HCT116 (cell line): ENCODE results near the gene GMPR2. TPM values are rescaled to one million over a fixed set of nuclear protein-coding genes. Genes with fewer than 3 reads are reported as not detected.

ENCODE experiments used
- ATAC-seq: fragments of 200-7000 bp; cut with Tn5 transposase; 2 replicates; pipeline ENCODE4 v1.9.1; 2020; ENCODE audit warnings: mild to moderate bottlenecking, moderate library complexity
- BruUV-seq: library from RNA; stranded (reverse); fragments of 400-500 nt; replicated peaks from 2 replicates; lab custom pipeline; 2021; lab: Mats Ljungman, UMichigan
- CTCF ChIA-PET: fragments of 300-600 bp; sonication (Branson Sonifier 250); formaldehyde crosslinking; loops from one replicate; lab custom pipeline; 2021; ENCODE audit warnings: antibody characterized with exemption; lab: Charles Lee
- POLR2A ChIA-PET: fragments of 300-600, 350-600 bp; sonication (Branson Sonifier 250); formaldehyde crosslinking; loops from one replicate; lab custom pipeline; 2021; ENCODE audit warnings: antibody characterized with exemption; lab: Charles Lee
- RAD21 ChIA-PET, 2 experiments: fragments of 300-600 bp; sonication (Branson Sonifier 250); formaldehyde crosslinking; loops; one replicate each; lab custom pipeline; 2023; ENCODE audit warnings: low total read pairs in 2 of 2; ENCODE audit not compliant: uncharacterized antibody in 2 of 2, unreplicated experiment in 2 of 2, low non-redundant PET in 1 of 2; lab: Charles Lee
- DNase-seq: peaks from one replicate; pipeline ENCODE4 v3.0.0-alpha.2; 2010; ENCODE audit warnings: low read depth, low spot score
- H2AFZ ChIP-seq: fragments of 200-600 bp; shearing (Covaris generic), sonication (generic); 2 replicates; pipeline ENCODE4 v1.6.1; 2017; ENCODE audit warnings: low read depth, mixed run types, mixed read lengths, antibody characterized with exemption, low read length; ENCODE audit not compliant: poor library complexity, severe bottlenecking
- H3K27ac ChIP-seq: 2 replicates; pipeline ENCODE4 v1.5.1; 2012; ENCODE audit warnings: low read depth, low read length
- H3K27me3 ChIP-seq: fragments of 200-600 bp; sonication (generic); 2 replicates; pipeline ENCODE4 v1.6.1; 2016; ENCODE audit warnings: mixed run types, low read length, mixed read lengths; ENCODE audit not compliant: insufficient read depth
- H3K36me3 ChIP-seq, 2 experiments: fragments of 200-500 bp in 1 of 2; fragments of 200-600 bp in 1 of 2; sonication (Bioruptor generic) in 1 of 2; sonication (generic) in 1 of 2; 2 replicates each; pipeline versions ENCODE4 v1.5.1 to v1.6.1; 2014 to 2016; ENCODE audit warnings: low read length in 2 of 2, inconsistent platforms in 1 of 2, mixed read lengths in 1 of 2, mixed run types in 1 of 2; ENCODE audit not compliant: insufficient read depth in 2 of 2, control insufficient read depth in 1 of 2
- H3K4me1 ChIP-seq, 2 experiments: fragments of 200-600 bp in 1 of 2; sonication (generic) in 1 of 2; 2 replicates each; pipeline versions ENCODE4 v1.5.1 to v1.6.1; 2012 to 2017; ENCODE audit warnings: low read length in 2 of 2, inconsistent platforms in 1 of 2, mild to moderate bottlenecking in 1 of 2, mixed read lengths in 1 of 2, mixed run types in 1 of 2, moderate library complexity in 1 of 2; ENCODE audit not compliant: insufficient read depth in 2 of 2, control insufficient read depth in 1 of 2
- H3K4me2 ChIP-seq: fragments of 200-600 bp; sonication (generic); 2 replicates; pipeline ENCODE4 v1.6.1; 2017; ENCODE audit warnings: mixed run types, low read length, mixed read lengths
- H3K4me3 ChIP-seq, 2 experiments: fragments of 200-600 bp in 1 of 2; sonication (generic) in 1 of 2; replicated peaks in 1 of 2; 2 replicates each; pipeline ENCODE4 v1.5.1; 2011 to 2016; ENCODE audit warnings: low read length in 2 of 2, control low read depth in 1 of 2, low read depth in 1 of 2, mild to moderate bottlenecking in 1 of 2, mixed read lengths in 1 of 2, mixed run types in 1 of 2
- H3K79me2 ChIP-seq: fragments of 200-600 bp; sonication (generic); 2 replicates; pipeline ENCODE4 v1.6.1; 2017; ENCODE audit warnings: mild to moderate bottlenecking, mixed run types, low read length, moderate library complexity, mixed read lengths; ENCODE audit not compliant: insufficient read depth
- H3K9ac ChIP-seq: fragments of 200-600 bp; sonication (generic); 2 replicates; pipeline ENCODE4 v1.6.1; 2016; ENCODE audit warnings: low read length, mixed read lengths
- H3K9me2 ChIP-seq: fragments of 200-600 bp; sonication (generic), shearing (Covaris generic); 2 replicates; pipeline ENCODE4 v1.6.1; 2017; ENCODE audit warnings: mixed run types, mild to moderate bottlenecking, moderate library complexity; ENCODE audit not compliant: insufficient read depth
- H3K9me3 ChIP-seq, 2 experiments: fragments of 200-500 bp in 1 of 2; fragments of 200-600 bp in 1 of 2; sonication (Bioruptor generic) in 1 of 2; sonication (generic) in 1 of 2; 2 replicates each; pipeline ENCODE4 v1.6.1; 2014 to 2017; ENCODE audit warnings: low read length in 2 of 2, mixed read lengths in 2 of 2, inconsistent platforms in 1 of 2, low read depth in 1 of 2, mild to moderate bottlenecking in 1 of 2, mixed run types in 1 of 2, moderate library complexity in 1 of 2; ENCODE audit not compliant: control insufficient read depth in 1 of 2, insufficient read depth in 1 of 2
- H4K20me1 ChIP-seq: fragments of 200-600 bp; sonication (generic), shearing (Covaris generic); 2 replicates; pipeline ENCODE4 v1.6.1; 2017; ENCODE audit warnings: mixed run types, mild to moderate bottlenecking, moderate library complexity; ENCODE audit not compliant: insufficient read depth
- ATF3 ChIP-seq: IDR thresholded peaks from 2 replicates; pipeline ENCODE4 v1.6.1; 2012
- CEBPB ChIP-seq: IDR thresholded peaks from 2 replicates; pipeline ENCODE4 v1.6.1; 2012; ENCODE audit warnings: low read depth
- CTCF ChIP-seq, 3 experiments: fragments of 200-600 bp in 1 of 3; sonication (generic) in 1 of 3; IDR thresholded peaks in 2 of 3; conservative IDR thresholded peaks in 1 of 3; 2 replicates each; pipeline ENCODE4 v1.5.1; 2012 to 2017; ENCODE audit warnings: low read depth in 2 of 3, low read length in 2 of 3, antibody characterized with exemption in 1 of 3, borderline replicate concordance in 1 of 3, control low read depth in 1 of 3, mild to moderate bottlenecking in 1 of 3, mixed read lengths in 1 of 3, mixed run types in 1 of 3, moderate library complexity in 1 of 3; ENCODE audit not compliant: insufficient read depth in 1 of 3
- EGR1 ChIP-seq: IDR thresholded peaks from 2 replicates; pipeline ENCODE4 v1.6.1; 2012; ENCODE audit warnings: low read depth
- ELF1 ChIP-seq: IDR thresholded peaks from 2 replicates; pipeline ENCODE4 v1.6.1; 2012; ENCODE audit warnings: low read depth, borderline replicate concordance
- EZH2 ChIP-seq: fragments of 200-600 bp; sonication (generic); IDR thresholded peaks from 2 replicates; pipeline ENCODE4 v1.6.1; 2017; ENCODE audit warnings: antibody characterized with exemption, mixed run types
- EZH2phosphoT487 ChIP-seq: fragments of 200-600 bp; IDR thresholded peaks from 2 replicates; pipeline ENCODE4 v1.6.1; 2018; ENCODE audit warnings: antibody characterized with exemption, borderline replicate concordance
- MAX ChIP-seq: IDR thresholded peaks from 2 replicates; pipeline ENCODE4 v1.6.1; 2012
- POLR2A ChIP-seq: IDR thresholded peaks from 2 replicates; pipeline ENCODE4 v1.7.0; 2011; ENCODE audit warnings: borderline replicate concordance; ENCODE audit not compliant: insufficient read depth, insufficient read length; ENCODE audit errors: extremely low read depth
- POLR2AphosphoS5 ChIP-seq: IDR thresholded peaks from 2 replicates; pipeline ENCODE4 v1.6.1; 2011; ENCODE audit warnings: mild to moderate bottlenecking, low read depth, low read length, moderate library complexity
- RAD21 ChIP-seq: IDR thresholded peaks from 2 replicates; pipeline ENCODE4 v1.6.1; 2012; ENCODE audit warnings: low read depth, mild to moderate bottlenecking
- REST ChIP-seq: IDR thresholded peaks from 2 replicates; pipeline ENCODE4 v1.6.1; 2012; ENCODE audit warnings: low read depth
- SIN3A ChIP-seq: IDR thresholded peaks from 2 replicates; pipeline ENCODE4 v1.6.1; 2012; ENCODE audit warnings: low read depth
- SRF ChIP-seq: IDR thresholded peaks from 2 replicates; pipeline ENCODE4 v1.6.1; 2012; ENCODE audit warnings: low read depth
- TCF7L2 ChIP-seq: IDR thresholded peaks from 2 replicates; pipeline ENCODE4 v1.7.0; 2011; ENCODE audit warnings: borderline replicate concordance, inconsistent platforms; ENCODE audit not compliant: insufficient read depth, insufficient read length; ENCODE audit errors: extremely low read depth
- YY1 ChIP-seq: IDR thresholded peaks from 2 replicates; pipeline ENCODE4 v1.6.1; 2011; ENCODE audit warnings: low read length, low read depth, moderate library complexity, mild to moderate bottlenecking; ENCODE audit not compliant: insufficient replicate concordance; ENCODE audit errors: extremely low read depth
- ZBTB33 ChIP-seq: IDR thresholded peaks from 2 replicates; pipeline ENCODE4 v1.6.1; 2011; ENCODE audit warnings: mild to moderate bottlenecking, low read length, moderate library complexity; ENCODE audit not compliant: insufficient replicate concordance; ENCODE audit errors: extremely low read depth
- ZNF274 ChIP-seq: fragments of 200-500 bp; sonication (Bioruptor generic); IDR thresholded peaks from 2 replicates; pipeline ENCODE4 v1.6.1; 2014; ENCODE audit warnings: mild to moderate bottlenecking, low read depth, low read length, inconsistent platforms
- intact Hi-C: fragments of 100-400 bp; cut with micrococcal nuclease; formaldehyde crosslinking; loops from 2 replicates; pipeline ENCODE4 v1.10.0; 2022
- total RNA-seq: library from RNA; stranded (reverse); gene quantifications from one replicate; pipeline ENCODE4 v1.2.1, GENCODE V29; 2021; ENCODE audit not compliant: unreplicated experiment

GMPR2 gene
- total RNA-seq, 1 experiment from 2014 or later, result 66.9 TPM

- DNase-seq (no peak), ATAC-seq (no peak)
- Histone ChIP-seq H3K36me3 (peaks cover 20 to 34% of the 10 kb centered on the region in 2 experiments), H3K4me1 (peaks cover 0 to 4% of the 10 kb centered on the region in 2 experiments; a peak in 1 of 4 replicates), H4K20me1 (no peaks in the 10 kb centered on the region), H3K27me3 (no peaks in the 10 kb centered on the region), H3K79me2 (peaks cover 11% of the 10 kb centered on the region; the same call in 1 of the 2 replicates), H3K4me3 (no peak overlapping the region), H3K9ac (no peak overlapping the region), H2AFZ (no peak overlapping the region), H3K4me2 (no peak overlapping the region), H3K9me3 (peaks cover 3 to 5% of the 10 kb centered on the region in 2 experiments; a peak in 1 of 4 replicates), H3K27ac (no peak overlapping the region), H3K9me2 (no peaks in the 10 kb centered on the region)
- intact Hi-C loops, result no loop called here
- no peak for TF ChIP-seq MAX
- no peak for TF ChIP-seq CTCF (IDR thresholded peaks at IDR 0.05 in 2 of 3, conservative IDR thresholded peaks at IDR 0.05 in 1 of 3; ENCODE audit: borderline replicate concordance in 1 of 3, insufficient read depth in 1 of 3, low read depth in 2 of 3, low read length in 2 of 3)
- TF ChIP-seq TCF7L2, result no peak
- TF ChIP-seq ZNF274, result no peak
- no peak for TF ChIP-seq SIN3A
- TF ChIP-seq EGR1, result no peak
- no peak for TF ChIP-seq ATF3
- no peak for TF ChIP-seq EZH2
- no peak for TF ChIP-seq EZH2phosphoT487
- TF ChIP-seq POLR2A, result no peak
- no peak for TF ChIP-seq RAD21
- TF ChIP-seq CEBPB, result no peak
- TF ChIP-seq ZBTB33, result no peak
- TF ChIP-seq SRF, result no peak
- TF ChIP-seq YY1, result no peak
- no peak for TF ChIP-seq REST
- no peak for TF ChIP-seq ELF1
- no peak for TF ChIP-seq POLR2AphosphoS5
- BruUV-seq, result no TSS peak
- POLR2A ChIA-PET, result interaction anchor here (1.9 kb wide), 1 partner anchor 12 kb away, joined by 4 read pairs; the partner anchor contains the start of gene TM9SF1
- RAD21 ChIA-PET, result no interaction called here
- CTCF ChIA-PET, result no interaction called here
Measured at GRCh38 chr14:24207625-24208024, 25.1 kb upstream of the GMPR2 start.
